ENCODE results near the gene FAM78B.

The FAM78B gene

GRCh38 chr1:166141969-166142368, 24.8 kb downstream of the FAM78B start:
- in situ Hi-C loops (cut with MboI; ENCODE audit: low sequenced_read_pairs, unreplicated experiment) = no loop called here
- TF ChIP-seq CTCF (IDR thresholded peaks at IDR 0.05; ENCODE audit: borderline replicate concordance, control extremely low read depth, extremely low read depth, insufficient read depth, missing control alignments) = no peak
- no peak for DNase-seq (ENCODE audit: low spot score)

GRCh38 chr1:166140251-166140650, 26.6 kb downstream of the FAM78B start:
- in situ Hi-C loops (cut with MboI; ENCODE audit: low sequenced_read_pairs, unreplicated experiment) = no loop called here
- TF ChIP-seq CTCF (IDR thresholded peaks at IDR 0.05; ENCODE audit: borderline replicate concordance, control extremely low read depth, extremely low read depth, insufficient read depth, missing control alignments) = no peak
- no peak for DNase-seq (ENCODE audit: low spot score)

GRCh38 chr1:166139735-166140134, 27.1 kb downstream of the FAM78B start:
- in situ Hi-C loops (cut with MboI; ENCODE audit: low sequenced_read_pairs, unreplicated experiment) = no loop called here
- TF ChIP-seq CTCF (IDR thresholded peaks at IDR 0.05; ENCODE audit: borderline replicate concordance, control extremely low read depth, extremely low read depth, insufficient read depth, missing control alignments) = no peak
- DNase-seq (ENCODE audit: low spot score) = no peak

- no peak for DNase-seq (ENCODE audit: low spot score)
These were observed 30.0 kb downstream of the FAM78B start for GRCh38 chr1:166136699-166137401.

GRCh38 chr1:166136222-166136621, 30.6 kb downstream of the FAM78B start:
- no peak for TF ChIP-seq CTCF (IDR thresholded peaks at IDR 0.05; ENCODE audit: borderline replicate concordance, control extremely low read depth, extremely low read depth, insufficient read depth, missing control alignments)
- in situ Hi-C loops (cut with MboI; ENCODE audit: low sequenced_read_pairs, unreplicated experiment) = no loop called here
- no peak for DNase-seq (ENCODE audit: low spot score)

More at GRCh38 chr1:166136699-166137401, 30.0 kb downstream of the FAM78B start:
- no peak for TF ChIP-seq CTCF (IDR thresholded peaks at IDR 0.05; ENCODE audit: borderline replicate concordance, control extremely low read depth, extremely low read depth, insufficient read depth, missing control alignments)
- in situ Hi-C loops (cut with MboI; ENCODE audit: low sequenced_read_pairs, unreplicated experiment) = no loop called here

- TF ChIP-seq CTCF (IDR thresholded peaks at IDR 0.05; ENCODE audit: borderline replicate concordance, control extremely low read depth, extremely low read depth, insufficient read depth, missing control alignments) = no peak
- in situ Hi-C loops (cut with MboI; ENCODE audit: low sequenced_read_pairs, unreplicated experiment) = no loop called here
- DNase-seq (ENCODE audit: low spot score) = peak; percentile 15
These were observed 32.9 kb downstream of the FAM78B start for GRCh38 chr1:166133857-166134256.
